NCI-H510A treated with DMSO at 0.1 percent for 48 hours (cell line): ENCODE data around the gene TBX1.
"Not testable (repeated sequence)": the region's sequence is repeated elsewhere in the genome, so short reads cannot be mapped to it uniquely, and the experiment has no call there.

ENCODE experiments used
- DNase-seq: peaks from one replicate; lab custom pipeline; 2025; lab: John Stamatoyannopoulos, UW

TBX1 gene

GRCh38 chr22:19784384-19785175 lies 24.0 kb downstream of the TBX1 start:
- no peak for DNase-seq

GRCh38 chr22:19785461-19786263 lies 25.1 kb downstream of the TBX1 start:
- no peak for DNase-seq

GRCh38 chr22:19786264-19786585 lies 25.6 kb downstream of the TBX1 start:
- no peak for DNase-seq

- DNase-seq = no peak
Observed at GRCh38 chr22:19786959-19787848, 26.6 kb downstream of the TBX1 start.

GRCh38 chr22:19787849-19788141 lies 27.2 kb downstream of the TBX1 start:
- DNase-seq = no peak

- no peak for DNase-seq
Observed at GRCh38 chr22:19788661-19789225, 28.2 kb downstream of the TBX1 start.

- no peak for DNase-seq
Observed at GRCh38 chr22:19789406-19789805, 28.8 kb downstream of the TBX1 start.

- no peak for DNase-seq
Observed at GRCh38 chr22:19789828-19790227, 29.2 kb downstream of the TBX1 start.

GRCh38 chr22:19791243-19791642 lies 30.7 kb downstream of the TBX1 start:
- no peak for DNase-seq

- no peak for DNase-seq
Observed at GRCh38 chr22:19791894-19792293, 31.3 kb downstream of the TBX1 start.

GRCh38 chr22:19792383-19792896 lies 31.9 kb downstream of the TBX1 start:
- not testable (repeated sequence) for DNase-seq

GRCh38 chr22:19793161-19793560 lies 32.6 kb downstream of the TBX1 start:
- no peak for DNase-seq

- no peak for DNase-seq
Observed at GRCh38 chr22:19793661-19794310, 33.2 kb downstream of the TBX1 start.

GRCh38 chr22:19795617-19796008 lies 35.0 kb downstream of the TBX1 start:
- no peak for DNase-seq

GRCh38 chr22:19796160-19796559 lies 35.6 kb downstream of the TBX1 start:
- DNase-seq = no peak

- no peak for DNase-seq
Observed at GRCh38 chr22:19797086-19798002, 36.8 kb downstream of the TBX1 start.

GRCh38 chr22:19798003-19798665 lies 37.6 kb downstream of the TBX1 start:
- no peak for DNase-seq

GRCh38 chr22:19798891-19799293 lies 38.3 kb downstream of the TBX1 start:
- DNase-seq = no peak

- DNase-seq = no peak
Observed at GRCh38 chr22:19799322-19800190, 39.0 kb downstream of the TBX1 start.
